Central memory CD8-positive, alpha-beta T cell (primary cell): ENCODE measurements around the gene GPA33.
A peak's percentile ranks its signal among the peaks of the same experiment; 100 is the strongest.

Source experiments
- ATAC-seq: fragments of 150-1000 bp; cut with Tn5 transposase; replicated peaks from 2 replicates; pipeline ENCODE4 v1.10.0; 2022; ENCODE audit warnings: mild to moderate bottlenecking, moderate FRiP score, moderate number of reproducible peaks; ENCODE audit not compliant: poor library complexity, severe bottlenecking; ENCODE audit errors: extremely low read depth
- DNase-seq, 2 donors: peaks; one replicate each; pipeline ENCODE4 v3.0.0; 2021; ENCODE audit warnings: low spot score in 2 of 2
- H3K27ac Mint-ChIP-seq: one replicate; pipeline ENCODE4 v1.8.0; 2022; ENCODE audit warnings: low read depth, mild to moderate bottlenecking, moderate library complexity, mixed read lengths
- H3K27me3 Mint-ChIP-seq: one replicate; pipeline ENCODE4 v1.8.0; 2022; ENCODE audit warnings: mixed read lengths
- H3K36me3 Mint-ChIP-seq: one replicate; pipeline ENCODE4 v1.8.0; 2022; ENCODE audit warnings: mild to moderate bottlenecking, moderate library complexity, mixed read lengths; ENCODE audit not compliant: insufficient read depth
- H3K4me1 Mint-ChIP-seq: one replicate; pipeline ENCODE4 v1.8.0; 2022; ENCODE audit warnings: mixed read lengths
- H3K4me3 Mint-ChIP-seq: one replicate; pipeline ENCODE4 v1.8.0; 2022; ENCODE audit warnings: mild to moderate bottlenecking, moderate library complexity, mixed read lengths
- H3K9me3 Mint-ChIP-seq: one replicate; pipeline ENCODE4 v1.8.0; 2022; ENCODE audit warnings: mixed read lengths

The GPA33 gene

GRCh38 chr1:167094690-167095089, 4.5 kb upstream of the GPA33 start:
- H3K9me3 Mint-ChIP-seq, result no peaks in the 10 kb centered on the region
- peaks cover 12% of the 10 kb centered on the region for H3K4me1 Mint-ChIP-seq
- no peak overlapping the region for H3K4me3 Mint-ChIP-seq
- H3K27me3 Mint-ChIP-seq, result peaks cover 18% of the 10 kb centered on the region
- H3K36me3 Mint-ChIP-seq, result no peaks in the 10 kb centered on the region
- DNase-seq, result no peak
- ATAC-seq, result no peak
- no peak overlapping the region for H3K27ac Mint-ChIP-seq

GRCh38 chr1:167093846-167094516, 3.8 kb upstream of the GPA33 start, which contains the start of gene STYXL2:
STYXL2 (plus strand) TSS chr1:167094075; CDS start chr1:167094850, 775 bp downstream.
- H3K9me3 Mint-ChIP-seq, result no peaks in the 10 kb centered on the region
- ATAC-seq (no peak), DNase-seq (no peak)
- H3K27me3 Mint-ChIP-seq, result peaks cover 18% of the 10 kb centered on the region
- no peak within 1 kb of the TSS for H3K4me3 Mint-ChIP-seq
- H3K4me1 Mint-ChIP-seq, result peaks cover 19% of the 10 kb centered on the region
- H3K27ac Mint-ChIP-seq, result no peak within 1 kb of the TSS
- H3K36me3 Mint-ChIP-seq, result no peaks in the 10 kb centered on the region

- H3K9me3 Mint-ChIP-seq, result no peaks in the 10 kb centered on the region
- DNase-seq (no peak), ATAC-seq (no peak)
- H3K27ac Mint-ChIP-seq, result no peak overlapping the region
- peaks cover 8% of the 10 kb centered on the region for H3K27me3 Mint-ChIP-seq
- H3K4me1 Mint-ChIP-seq, result peaks cover 20% of the 10 kb centered on the region
- H3K4me3 Mint-ChIP-seq, result no peak overlapping the region
- no peaks in the 10 kb centered on the region for H3K36me3 Mint-ChIP-seq
Observed at GRCh38 chr1:167092653-167093052, 2.5 kb upstream of the GPA33 start.

GRCh38 chr1:167089939-167090313, 251 bp downstream of the GPA33 start:
- H3K4me3 Mint-ChIP-seq, result peak overlapping the region; percentile 75

GRCh38 chr1:167088746-167089417, 1.3 kb downstream of the GPA33 start:
- Mint-ChIP-seq H3K4me1 (peaks cover 20% of the 10 kb centered on the region), H3K4me3 (peak overlapping the region; percentile 75), H3K36me3 (no peaks in the 10 kb centered on the region), H3K27ac (peak overlapping the region; percentile 39), H3K27me3 (no peaks in the 10 kb centered on the region), H3K9me3 (no peaks in the 10 kb centered on the region)
- DNase-seq (no peak), ATAC-seq (no peak)

More at GRCh38 chr1:167089939-167090313, 251 bp downstream of the GPA33 start:
- peaks cover 20% of the 10 kb centered on the region for H3K4me1 Mint-ChIP-seq
- ATAC-seq (no peak), DNase-seq (no peak)
- peak overlapping the region; percentile 95 for H3K27ac Mint-ChIP-seq
- H3K27me3 Mint-ChIP-seq, result no peaks in the 10 kb centered on the region
- H3K36me3 Mint-ChIP-seq, result no peaks in the 10 kb centered on the region
- H3K9me3 Mint-ChIP-seq, result no peaks in the 10 kb centered on the region

- no peak overlapping the region for H3K27ac Mint-ChIP-seq
- ATAC-seq (no peak), DNase-seq (no peak)
- H3K4me3 Mint-ChIP-seq, result no peak overlapping the region
- no peaks in the 10 kb centered on the region for H3K9me3 Mint-ChIP-seq
- H3K27me3 Mint-ChIP-seq, result no peaks in the 10 kb centered on the region
- H3K36me3 Mint-ChIP-seq, result no peaks in the 10 kb centered on the region
- H3K4me1 Mint-ChIP-seq, result peaks cover 30% of the 10 kb centered on the region
Observed at GRCh38 chr1:167086768-167087167, 3.4 kb downstream of the GPA33 start.

GRCh38 chr1:167086033-167086432, 4.1 kb downstream of the GPA33 start:
- no peak for DNase-seq
- H3K27ac Mint-ChIP-seq, result no peak overlapping the region
- H3K36me3 Mint-ChIP-seq, result no peaks in the 10 kb centered on the region
- H3K9me3 Mint-ChIP-seq, result no peaks in the 10 kb centered on the region
- ATAC-seq, result no peak
- no peaks in the 10 kb centered on the region for H3K27me3 Mint-ChIP-seq
- H3K4me1 Mint-ChIP-seq, result peaks cover 31% of the 10 kb centered on the region
- no peak overlapping the region for H3K4me3 Mint-ChIP-seq

GRCh38 chr1:167084757-167085156, 5.4 kb downstream of the GPA33 start:
- ATAC-seq, result no peak
- Mint-ChIP-seq H3K36me3 (no peaks in the 10 kb centered on the region), H3K4me1 (peaks cover 29% of the 10 kb centered on the region), H3K9me3 (no peaks in the 10 kb centered on the region), H3K27ac (no peak overlapping the region), H3K27me3 (no peaks in the 10 kb centered on the region), H3K4me3 (no peak overlapping the region)
- DNase-seq, result no peak

- Mint-ChIP-seq H3K27ac (no peak overlapping the region), H3K9me3 (no peaks in the 10 kb centered on the region), H3K36me3 (no peaks in the 10 kb centered on the region), H3K27me3 (no peaks in the 10 kb centered on the region), H3K4me1 (peaks cover 20% of the 10 kb centered on the region), H3K4me3 (no peak overlapping the region)
- no peak for DNase-seq
- no peak for ATAC-seq
Observed at GRCh38 chr1:167083871-167084270, 6.3 kb downstream of the GPA33 start.

- Mint-ChIP-seq H3K4me3 (no peak overlapping the region), H3K27me3 (no peaks in the 10 kb centered on the region), H3K4me1 (peaks cover 26% of the 10 kb centered on the region), H3K27ac (no peak overlapping the region), H3K9me3 (no peaks in the 10 kb centered on the region), H3K36me3 (no peaks in the 10 kb centered on the region)
- DNase-seq (no peak), ATAC-seq (no peak)
Observed at GRCh38 chr1:167083066-167083665, 7.0 kb downstream of the GPA33 start.

- ATAC-seq (no peak), DNase-seq (no peak)
- H3K27ac Mint-ChIP-seq, result no peak overlapping the region
- no peak overlapping the region for H3K4me3 Mint-ChIP-seq
- peaks cover 29% of the 10 kb centered on the region for H3K4me1 Mint-ChIP-seq
- no peaks in the 10 kb centered on the region for H3K27me3 Mint-ChIP-seq
- H3K36me3 Mint-ChIP-seq, result no peaks in the 10 kb centered on the region
- H3K9me3 Mint-ChIP-seq, result no peaks in the 10 kb centered on the region
Observed at GRCh38 chr1:167082511-167083027, 7.6 kb downstream of the GPA33 start.

GRCh38 chr1:167081594-167082156, 8.5 kb downstream of the GPA33 start:
- H3K27me3 Mint-ChIP-seq, result no peaks in the 10 kb centered on the region
- no peak overlapping the region for H3K27ac Mint-ChIP-seq
- DNase-seq (no peak), ATAC-seq (no peak)
- no peaks in the 10 kb centered on the region for H3K9me3 Mint-ChIP-seq
- H3K4me1 Mint-ChIP-seq, result peaks cover 37% of the 10 kb centered on the region
- H3K36me3 Mint-ChIP-seq, result no peaks in the 10 kb centered on the region
- H3K4me3 Mint-ChIP-seq, result no peak overlapping the region
